Mucosa of descending colon (tissue), 3 donors: ENCODE data around the gene AGO4. TPM values are rescaled to one million over a fixed set of nuclear protein-coding genes. Genes with fewer than 3 reads are reported as not detected.
"Not testable (repeated sequence)": the region's sequence is repeated elsewhere in the genome, so short reads cannot be mapped to it uniquely, and the experiment has no call there.

Source experiments
- ATAC-seq: fragments of 200-7000 bp; cut with Tn5 transposase; one replicate; pipeline ENCODE4 v1.9.1; 2020; ENCODE audit warnings: mild to moderate bottlenecking, moderate library complexity
- DNase-seq, 3 donors: peaks; one replicate each; pipeline ENCODE4 v3.0.0-alpha.2; 2020
- H3K36me3 ChIP-seq: fragments of 200-600 bp; one replicate; pipeline ENCODE4 v1.8.0; 2021; ENCODE audit warnings: low read depth, mild to moderate bottlenecking
- H3K4me1 ChIP-seq: fragments of 200-600 bp; one replicate; pipeline ENCODE4 v1.8.0; 2021; ENCODE audit warnings: low read depth, mild to moderate bottlenecking
- H3K4me3 ChIP-seq: fragments of 200-600 bp; one replicate; pipeline ENCODE4 v1.8.0; 2021; ENCODE audit warnings: mild to moderate bottlenecking
- H3K9me3 ChIP-seq: fragments of 200-600 bp; one replicate; pipeline ENCODE4 v1.8.0; 2021; ENCODE audit warnings: mild to moderate bottlenecking
- intact Hi-C, 2 donors: fragments of 100-400 bp; cut with DNase I in 1 of 2; cut with micrococcal nuclease in 1 of 2; formaldehyde crosslinking; loops; one replicate each; pipeline versions ENCODE4 v1.11.0 to v1.11.1; 2022; cut with DNase I, micrococcal nuclease
- total RNA-seq, 3 donors: library from RNA; stranded (reverse); fragmentation: NEBNext Ultra II Directional in 2 of 3; extraction: Animal tissue kit (Norgen Biotek cat#: 25700) in 2 of 3; gene quantifications; one replicate each; pipeline versions ENCODE4 v1.2.1 to v1.2.4, GENCODE V29; 2021 to 2023
- TF ChIP-seq, protein P1 (sequence below): fragments of 200-600 bp; IDR thresholded peaks from one replicate; pipeline ENCODE4 v1.8.0; 2022; ENCODE audit warnings: antibody characterized with exemption, mild to moderate bottlenecking
- donor health status: DM: no; HTN: no; CAD: no; lungs with moderate emphysema.
- donor health status: DM: no; HTN: no; CAD: no.
- donor health status: DM: no; HTN: yes; CAD: no.

AGO4 gene
- total RNA-seq, 3 donors from 2014 or later, result 9.9 to 20.0 (median 18.2) TPM

- ATAC-seq (peak; percentile 66), DNase-seq (peak; percentile 43 to 66 (median 58))
- Histone ChIP-seq H3K36me3 (no peaks in the 10 kb centered on the region), H3K4me1 (peaks cover 4% of the 10 kb centered on the region), H3K4me3 (peak overlapping the region; percentile 85), H3K9me3 (no peaks in the 10 kb centered on the region)
- TF ChIP-seq, protein P1, sequence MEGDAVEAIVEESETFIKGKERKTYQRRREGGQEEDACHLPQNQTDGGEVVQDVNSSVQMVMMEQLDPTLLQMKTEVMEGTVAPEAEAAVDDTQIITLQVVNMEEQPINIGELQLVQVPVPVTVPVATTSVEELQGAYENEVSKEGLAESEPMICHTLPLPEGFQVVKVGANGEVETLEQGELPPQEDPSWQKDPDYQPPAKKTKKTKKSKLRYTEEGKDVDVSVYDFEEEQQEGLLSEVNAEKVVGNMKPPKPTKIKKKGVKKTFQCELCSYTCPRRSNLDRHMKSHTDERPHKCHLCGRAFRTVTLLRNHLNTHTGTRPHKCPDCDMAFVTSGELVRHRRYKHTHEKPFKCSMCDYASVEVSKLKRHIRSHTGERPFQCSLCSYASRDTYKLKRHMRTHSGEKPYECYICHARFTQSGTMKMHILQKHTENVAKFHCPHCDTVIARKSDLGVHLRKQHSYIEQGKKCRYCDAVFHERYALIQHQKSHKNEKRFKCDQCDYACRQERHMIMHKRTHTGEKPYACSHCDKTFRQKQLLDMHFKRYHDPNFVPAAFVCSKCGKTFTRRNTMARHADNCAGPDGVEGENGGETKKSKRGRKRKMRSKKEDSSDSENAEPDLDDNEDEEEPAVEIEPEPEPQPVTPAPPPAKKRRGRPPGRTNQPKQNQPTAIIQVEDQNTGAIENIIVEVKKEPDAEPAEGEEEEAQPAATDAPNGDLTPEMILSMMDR, result no peak
- intact Hi-C loops, result no loop called here
Observed at GRCh38 chr1:35808450-35809113, 766 bp downstream of the AGO4 start.

GRCh38 chr1:35809114-35810095, 1.6 kb downstream of the AGO4 start:
- intact Hi-C loops, result no loop called here
- ATAC-seq (no peak), DNase-seq (no peak)

GRCh38 chr1:35810096-35810881, 2.5 kb downstream of the AGO4 start:
- TF ChIP-seq, protein P1, result no peak
- no peaks in the 10 kb centered on the region for H3K36me3 ChIP-seq
- intact Hi-C loops, result no loop called here
- no peaks in the 10 kb centered on the region for H3K9me3 ChIP-seq
- peaks cover 4% of the 10 kb centered on the region for H3K4me1 ChIP-seq
- H3K4me3 ChIP-seq, result no peak overlapping the region
- ATAC-seq (no peak), DNase-seq (no peak)

More at GRCh38 chr1:35809114-35810095, 1.6 kb downstream of the AGO4 start:
- Histone ChIP-seq H3K4me3 (no peak overlapping the region), H3K4me1 (peaks cover 4% of the 10 kb centered on the region), H3K36me3 (no peaks in the 10 kb centered on the region), H3K9me3 (no peaks in the 10 kb centered on the region)
- TF ChIP-seq, protein P1, result no peak

DNA sequence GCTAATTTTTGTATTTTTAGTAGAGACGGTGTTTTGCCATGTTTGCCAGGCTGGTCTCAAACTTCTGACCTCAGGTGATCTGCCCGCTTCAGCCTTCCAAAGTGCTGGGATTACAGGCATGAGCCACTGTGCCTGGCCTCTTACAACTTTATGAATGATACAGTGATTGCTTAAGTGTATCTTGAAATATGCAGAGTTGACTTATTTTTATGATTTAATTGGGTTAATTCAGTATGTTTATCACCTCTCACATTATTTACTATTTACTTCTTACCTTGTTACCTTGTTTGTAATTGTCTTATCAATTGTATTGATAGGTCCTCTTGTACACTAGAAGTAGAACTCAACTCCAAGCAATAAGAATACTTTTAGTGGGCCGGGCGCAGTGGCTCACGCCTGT, 4.9 kb downstream of the AGO4 start:
- intact Hi-C loops, ATAC-seq: not testable (repeated sequence)

GRCh38 chr1:35825255-35825654, 17.4 kb downstream of the AGO4 start:
- no peak overlapping the region for H3K4me3 ChIP-seq
- intact Hi-C loops, result no loop called here
- no peaks in the 10 kb centered on the region for H3K9me3 ChIP-seq
- DNase-seq, result no peak
- peaks cover 4% of the 10 kb centered on the region for H3K36me3 ChIP-seq
- ATAC-seq, result no peak
- TF ChIP-seq, protein P1, result no peak
- no peaks in the 10 kb centered on the region for H3K4me1 ChIP-seq

More for the DNA sequence above, 4.9 kb downstream of the AGO4 start:
- not testable (repeated sequence) for H3K4me3 ChIP-seq, H3K36me3 ChIP-seq, DNase-seq, H3K4me1 ChIP-seq, H3K9me3 ChIP-seq
